Rectal smooth muscle tissue (tissue), 1 donor: ENCODE data around the gene FXYD7.
"Not testable (repeated sequence)": the region's sequence is repeated elsewhere in the genome, so short reads cannot be mapped to it uniquely, and the experiment has no call there.

Experiments used
- H3K27ac ChIP-seq: one replicate; pipeline ENCODE4 v1.7.0; 2013; ENCODE audit warnings: low read depth, low read length, inconsistent platforms
- H3K27me3 ChIP-seq: one replicate; pipeline ENCODE4 v1.7.0; 2013; ENCODE audit warnings: low read length; ENCODE audit not compliant: control insufficient read depth, insufficient read depth
- H3K36me3 ChIP-seq: one replicate; pipeline ENCODE4 v1.7.0; 2013; ENCODE audit warnings: low read length; ENCODE audit not compliant: control insufficient read depth, insufficient read depth
- H3K4me1 ChIP-seq: one replicate; pipeline ENCODE4 v1.7.0; 2013; ENCODE audit warnings: low read length; ENCODE audit not compliant: control insufficient read depth, insufficient read depth
- H3K4me3 ChIP-seq: one replicate; pipeline ENCODE4 v1.7.0; 2013; ENCODE audit warnings: low read length
- H3K9ac ChIP-seq: one replicate; pipeline ENCODE4 v1.7.0; 2013; ENCODE audit warnings: low read length

The FXYD7 gene

DNA sequence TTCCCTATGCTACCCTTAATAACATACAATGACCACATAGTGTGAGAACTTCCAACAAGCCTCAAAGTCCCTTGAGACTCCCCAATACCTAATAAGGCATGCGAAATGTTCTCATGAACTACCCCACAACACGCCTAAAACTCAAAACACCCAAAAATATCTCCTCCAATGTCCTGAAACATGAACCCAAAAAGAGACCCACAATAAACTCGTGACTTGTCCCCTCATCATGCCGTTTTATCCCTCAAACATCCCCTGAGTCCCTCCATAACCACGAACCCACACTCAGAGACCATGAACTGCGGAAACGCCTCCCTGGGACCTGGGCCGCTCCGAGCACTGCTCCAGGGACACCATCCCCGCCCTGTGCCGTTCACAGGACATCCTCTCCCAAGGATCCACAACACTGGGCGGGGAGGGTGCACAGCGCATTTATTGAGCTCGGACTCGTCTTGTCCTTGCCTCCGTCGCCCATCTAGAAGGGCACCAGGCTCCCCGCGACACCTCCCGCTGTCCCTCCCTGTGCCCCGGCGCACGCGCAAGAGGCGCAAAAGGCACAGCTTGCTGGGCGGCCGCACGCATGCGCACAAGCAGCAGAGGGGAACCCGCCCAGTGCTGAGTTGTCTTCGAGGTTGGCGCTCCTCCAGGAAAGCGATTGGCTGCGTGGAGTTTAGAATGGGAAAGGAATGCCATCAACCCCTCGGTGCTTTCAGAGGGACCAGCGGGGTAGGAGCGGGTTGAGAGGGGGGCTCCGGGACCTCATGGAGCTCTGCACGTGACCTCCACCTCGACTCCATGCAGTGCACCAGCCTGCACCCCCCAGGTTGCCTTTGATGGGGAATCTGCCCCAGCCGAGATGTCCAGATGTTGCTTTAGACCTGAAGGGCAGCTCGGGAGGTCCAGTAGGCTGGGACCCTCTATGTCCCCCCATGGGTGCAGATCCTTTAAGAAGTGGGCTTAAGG, 18.7 kb upstream of the FXYD7 start:
- peaks cover 7% of the 10 kb centered on the region for H3K4me1 ChIP-seq

DNA sequence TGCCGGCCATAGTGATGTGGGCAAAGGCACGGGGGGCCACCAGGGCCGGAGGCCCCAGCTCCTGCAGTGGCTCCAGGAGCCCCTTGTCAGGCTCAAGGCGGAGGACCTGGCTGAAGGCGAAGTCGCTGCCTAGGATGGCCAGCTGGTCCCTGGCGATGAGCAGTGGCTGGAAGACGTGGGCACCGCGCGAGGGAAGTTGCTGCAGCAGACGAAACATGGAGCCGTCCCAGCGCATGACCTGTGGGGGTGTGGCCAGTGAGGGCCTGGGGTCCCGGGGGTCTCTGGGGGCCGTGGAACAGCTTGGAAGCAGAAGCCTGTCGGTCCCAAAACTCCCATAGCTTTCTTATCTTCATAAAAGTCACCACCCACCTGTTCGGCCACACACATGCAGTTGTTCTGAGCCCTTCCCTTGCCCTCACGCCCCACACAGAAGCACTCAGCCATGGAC, 17.8 kb upstream of the FXYD7 start:
- no peak overlapping the region for H3K9ac ChIP-seq
- peaks cover 7% of the 10 kb centered on the region for H3K4me1 ChIP-seq

More for the DNA sequence above, 18.7 kb upstream of the FXYD7 start:
- peak overlapping the region; percentile 78 for H3K9ac ChIP-seq
- H3K27me3 ChIP-seq = no peaks in the 10 kb centered on the region
- H3K27ac ChIP-seq = peak overlapping the region; percentile 95
- no peaks in the 10 kb centered on the region for H3K36me3 ChIP-seq
- peak overlapping the region; percentile 92 for H3K4me3 ChIP-seq

DNA sequence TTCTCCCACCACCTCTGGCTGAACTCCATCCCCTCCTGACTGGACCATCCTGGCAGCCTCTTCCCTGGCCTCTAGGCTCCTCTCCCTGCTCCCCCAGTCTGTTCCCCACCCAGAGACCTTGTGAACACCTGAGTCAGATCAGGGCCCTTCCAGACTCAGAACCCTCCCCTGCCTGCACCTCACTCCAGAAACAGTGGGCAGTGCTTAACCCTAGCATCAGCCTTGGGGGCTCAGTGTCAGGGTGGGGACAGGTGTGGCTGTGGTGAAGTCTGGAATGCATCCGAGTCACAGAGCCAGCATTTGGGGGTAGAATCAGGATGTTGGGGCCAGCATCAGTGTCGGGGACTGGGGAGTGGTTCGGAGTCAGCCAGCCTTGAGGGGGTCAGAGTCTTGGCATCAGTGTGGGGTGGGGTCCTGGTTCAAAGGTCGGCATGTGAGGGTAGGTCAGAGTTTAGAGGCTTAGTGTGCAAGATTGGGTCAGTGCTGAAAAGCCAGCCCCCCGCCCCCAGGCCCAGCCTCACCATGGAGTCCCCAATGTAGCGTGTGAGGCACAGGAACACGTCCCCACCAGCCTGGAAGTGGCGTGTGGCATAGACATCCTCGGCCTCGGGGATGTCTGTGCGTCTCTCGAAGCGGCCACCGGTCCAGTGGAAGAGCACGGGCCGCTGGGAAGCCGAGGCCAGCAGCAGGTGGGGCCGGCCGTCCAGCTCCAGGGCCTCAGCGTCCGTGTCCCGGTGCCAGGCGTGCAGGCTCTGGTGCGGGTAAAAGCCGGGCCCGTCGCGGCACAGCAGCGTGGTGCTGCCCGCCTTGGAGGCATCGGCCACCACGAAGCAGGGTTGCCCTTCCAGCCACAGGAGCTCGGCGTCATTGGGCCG, 17.1 kb upstream of the FXYD7 start:
- H3K9ac ChIP-seq = no peak overlapping the region
- no peak overlapping the region for H3K4me3 ChIP-seq
- H3K27ac ChIP-seq = peak overlapping the region; percentile 3
- H3K36me3 ChIP-seq = no peaks in the 10 kb centered on the region
- H3K4me1 ChIP-seq = peaks cover 7% of the 10 kb centered on the region
- no peaks in the 10 kb centered on the region for H3K27me3 ChIP-seq

More for the DNA sequence above, 17.8 kb upstream of the FXYD7 start:
- Histone ChIP-seq H3K27ac (no peak overlapping the region), H3K27me3 (no peaks in the 10 kb centered on the region), H3K4me3 (peak overlapping the region; percentile 92), H3K36me3 (no peaks in the 10 kb centered on the region)

DNA sequence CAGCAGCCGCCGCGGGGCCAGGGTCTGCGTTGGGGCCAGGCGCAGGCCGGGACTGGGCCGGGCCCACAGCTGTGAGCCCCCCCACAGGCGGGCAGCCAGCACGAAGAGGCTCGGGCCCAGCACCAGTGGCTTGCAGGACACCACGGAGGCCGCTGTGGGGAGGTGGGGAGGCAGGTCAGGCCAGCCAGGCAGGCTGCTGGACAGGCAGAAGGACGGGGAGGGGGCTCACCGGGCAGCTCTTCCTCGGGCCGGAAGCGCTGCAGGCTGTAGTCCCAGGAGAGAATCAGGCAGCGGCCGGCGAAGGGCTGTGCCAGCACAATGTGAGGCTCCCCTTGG, 16.5 kb upstream of the FXYD7 start:
- no peak overlapping the region for H3K9ac ChIP-seq
- H3K36me3 ChIP-seq = no peaks in the 10 kb centered on the region
- H3K27ac ChIP-seq = no peak overlapping the region
- no peaks in the 10 kb centered on the region for H3K27me3 ChIP-seq
- no peak overlapping the region for H3K4me3 ChIP-seq
- peaks cover 7% of the 10 kb centered on the region for H3K4me1 ChIP-seq

DNA sequence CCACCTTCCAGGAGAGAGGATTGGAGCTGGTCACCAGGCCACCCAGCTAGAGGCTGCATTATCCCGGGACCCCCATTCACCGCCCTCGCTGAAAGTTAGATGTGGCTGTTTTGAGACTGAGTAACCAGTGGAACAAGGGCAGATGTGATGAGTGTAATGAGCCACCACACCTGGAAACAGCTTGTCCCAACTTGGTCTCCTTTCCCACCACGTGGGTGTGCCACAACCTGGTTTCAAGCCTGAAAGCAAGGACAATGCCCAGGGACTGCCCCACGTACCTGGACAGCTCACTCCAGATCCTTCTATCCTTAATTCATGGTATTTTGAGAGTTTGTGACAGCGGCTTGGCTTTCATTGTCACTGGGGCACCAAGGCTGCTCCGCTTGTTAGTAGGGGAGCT, 15.2 kb upstream of the FXYD7 start:
- Histone ChIP-seq H3K36me3 (no peaks in the 10 kb centered on the region), H3K4me3 (no peak overlapping the region), H3K27me3 (no peaks in the 10 kb centered on the region), H3K27ac (no peak overlapping the region), H3K4me1 (peaks cover 7% of the 10 kb centered on the region), H3K9ac (no peak overlapping the region)

DNA sequence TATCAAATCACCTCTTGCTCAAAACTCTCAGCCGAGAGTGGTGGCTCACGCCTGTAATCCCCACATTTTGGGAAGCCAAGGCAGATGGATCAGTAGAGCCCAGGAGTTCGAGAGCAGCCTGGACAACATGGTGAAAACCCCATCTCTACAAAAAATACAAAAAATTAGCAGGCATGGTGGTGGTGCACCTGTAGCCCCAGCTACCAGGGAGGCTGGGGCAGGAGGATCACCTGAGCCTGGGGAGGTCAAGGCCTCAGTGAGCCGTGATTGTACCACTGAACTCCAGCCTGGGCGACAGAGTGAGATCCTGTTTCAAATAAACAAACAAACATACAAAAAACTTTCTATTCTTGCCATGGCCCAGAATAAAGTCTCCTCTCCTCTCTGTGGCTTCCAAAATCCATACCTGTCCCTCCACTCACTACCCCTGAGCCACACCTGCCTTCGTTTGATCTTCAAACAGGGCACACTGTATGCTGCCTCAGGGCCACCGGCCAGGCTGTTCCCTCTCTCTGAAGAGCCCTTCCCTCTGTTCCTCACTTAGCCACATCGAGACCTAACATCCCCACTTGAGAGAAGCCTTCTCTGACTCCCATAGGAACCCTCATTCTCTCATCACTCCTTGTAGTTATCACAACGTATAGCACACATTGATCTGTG, 14.5 kb upstream of the FXYD7 start:
- Histone ChIP-seq H3K4me3 (no peak overlapping the region), H3K9ac (peak overlapping the region; percentile 3), H3K36me3 (no peaks in the 10 kb centered on the region), H3K4me1 (peaks cover 7% of the 10 kb centered on the region), H3K27ac (no peak overlapping the region), H3K27me3 (no peaks in the 10 kb centered on the region)

DNA sequence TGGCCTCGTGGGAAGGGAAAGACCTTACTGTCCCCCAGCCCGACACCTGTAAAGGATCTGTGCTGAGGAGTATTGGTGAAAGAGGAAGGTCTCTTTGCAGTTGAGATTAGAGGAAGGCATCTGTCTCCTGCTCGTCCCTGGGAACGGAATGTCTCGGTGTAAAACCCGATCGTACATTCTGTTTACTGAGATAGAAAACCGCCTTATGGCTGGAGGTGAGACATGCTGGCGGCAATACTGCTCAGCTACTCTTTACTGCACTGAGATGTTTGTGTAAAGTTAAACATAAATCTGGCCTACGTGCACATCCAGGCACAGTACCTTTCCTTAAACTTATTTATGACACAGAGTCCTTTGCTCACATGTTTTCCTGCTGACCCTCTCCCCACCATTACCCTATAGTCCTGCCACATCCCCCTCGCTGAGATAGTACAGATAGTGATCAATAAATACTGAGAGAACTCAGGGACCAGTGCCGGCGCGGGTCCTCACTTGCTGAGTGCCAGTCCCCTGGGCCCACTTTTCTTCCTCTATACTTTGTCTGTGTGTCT, 13.3 kb upstream of the FXYD7 start:
- H3K27ac ChIP-seq, H3K4me1 ChIP-seq, H3K9ac ChIP-seq: not testable (repeated sequence)

DNA sequence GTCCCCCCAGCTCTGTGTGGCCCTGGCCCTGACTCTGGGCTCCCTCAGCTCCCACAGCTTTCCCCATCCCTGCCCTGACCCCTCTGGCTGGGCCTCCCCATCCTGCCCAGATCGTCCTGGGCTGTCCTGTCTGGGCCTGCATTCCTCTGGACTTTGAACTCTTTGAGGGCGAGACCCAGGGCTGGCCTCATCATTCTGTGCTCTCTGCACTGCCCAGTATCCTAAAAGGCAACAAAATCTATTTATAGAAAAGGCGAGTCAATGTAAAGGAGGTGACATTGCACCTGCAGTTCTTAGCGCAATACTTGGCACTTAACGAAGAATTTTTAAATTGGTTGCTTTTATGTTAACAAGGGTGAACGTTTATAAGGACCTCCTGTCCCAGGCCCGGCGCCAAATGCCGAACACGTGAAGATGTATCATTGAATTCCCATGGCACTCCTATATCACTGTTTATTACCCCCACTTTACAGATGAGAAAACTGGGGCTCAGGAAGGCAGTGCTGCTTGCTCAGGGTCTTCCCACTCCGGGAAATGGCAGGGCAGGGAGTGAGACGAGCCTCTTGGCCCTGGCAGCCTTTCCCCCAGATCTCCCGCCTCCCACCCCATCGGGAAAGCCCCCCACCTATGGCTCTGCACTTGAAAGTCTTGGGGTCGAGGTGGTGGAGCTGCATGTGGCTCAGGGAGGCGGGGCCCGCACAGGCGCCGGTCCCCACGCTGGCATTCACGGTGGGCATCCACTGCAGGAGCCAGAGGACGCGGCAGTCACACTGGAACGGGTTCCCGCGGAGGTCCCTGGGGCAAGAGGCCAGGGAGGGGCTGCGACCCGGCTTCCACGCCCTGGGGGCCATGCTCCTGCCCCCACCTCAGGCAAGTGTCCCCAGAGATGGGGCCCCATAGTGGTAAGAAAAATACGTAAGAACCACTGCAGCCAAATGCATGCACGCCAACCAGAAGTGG, 12.0 kb upstream of the FXYD7 start:
- H3K36me3 ChIP-seq = no peaks in the 10 kb centered on the region
- no peak overlapping the region for H3K4me3 ChIP-seq
- H3K27ac ChIP-seq = no peak overlapping the region
- H3K4me1 ChIP-seq = no peaks in the 10 kb centered on the region
- H3K9ac ChIP-seq = no peak overlapping the region
- no peaks in the 10 kb centered on the region for H3K27me3 ChIP-seq

More for the DNA sequence above, 13.3 kb upstream of the FXYD7 start:
- H3K27me3 ChIP-seq, H3K4me3 ChIP-seq, H3K36me3 ChIP-seq: not testable (repeated sequence)

DNA sequence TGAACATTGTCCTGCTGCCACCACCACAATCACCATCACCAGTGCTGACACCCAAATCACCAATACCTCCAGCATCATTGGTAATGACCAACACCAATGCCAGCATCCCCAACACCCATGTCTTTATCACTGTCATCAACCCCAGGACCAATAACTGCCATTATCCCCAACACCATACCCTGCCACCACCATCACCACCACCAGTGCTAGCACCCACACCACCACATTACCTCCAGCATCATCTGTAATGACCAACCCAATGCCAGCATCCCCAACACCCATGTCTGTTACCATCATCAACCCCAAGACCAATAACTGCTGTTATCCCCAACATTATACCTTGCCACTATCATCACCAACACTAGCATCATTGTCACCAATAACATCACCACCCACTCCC, 10.8 kb upstream of the FXYD7 start:
- no peaks in the 10 kb centered on the region for H3K27me3 ChIP-seq
- H3K9ac ChIP-seq = no peak overlapping the region
- no peaks in the 10 kb centered on the region for H3K4me1 ChIP-seq
- H3K4me3 ChIP-seq = no peak overlapping the region
- no peaks in the 10 kb centered on the region for H3K36me3 ChIP-seq
- H3K27ac ChIP-seq = no peak overlapping the region

DNA sequence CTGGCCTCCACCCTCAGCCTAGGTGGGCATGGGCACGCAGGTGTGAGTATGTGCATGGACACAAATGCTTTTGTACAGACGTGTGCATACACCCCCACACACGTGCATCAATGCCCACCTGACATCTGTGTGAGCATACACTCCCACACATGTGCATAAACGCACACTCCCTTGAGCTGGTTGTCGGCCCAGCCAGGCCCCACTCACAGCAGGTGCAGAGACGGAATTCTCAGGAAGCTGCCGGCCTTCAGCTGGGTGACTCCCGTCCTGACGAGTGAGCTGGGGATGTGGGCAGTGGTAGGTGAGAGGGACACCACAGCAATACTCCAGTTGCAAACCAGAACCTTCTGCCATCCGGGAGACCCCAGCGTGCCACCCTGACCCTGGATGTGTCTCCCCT, 9.2 kb upstream of the FXYD7 start:
- H3K27ac ChIP-seq = peak overlapping the region; percentile 58
- no peaks in the 10 kb centered on the region for H3K36me3 ChIP-seq
- no peaks in the 10 kb centered on the region for H3K4me1 ChIP-seq
- no peak overlapping the region for H3K9ac ChIP-seq
- peak overlapping the region; percentile 5 for H3K4me3 ChIP-seq
- no peaks in the 10 kb centered on the region for H3K27me3 ChIP-seq

DNA sequence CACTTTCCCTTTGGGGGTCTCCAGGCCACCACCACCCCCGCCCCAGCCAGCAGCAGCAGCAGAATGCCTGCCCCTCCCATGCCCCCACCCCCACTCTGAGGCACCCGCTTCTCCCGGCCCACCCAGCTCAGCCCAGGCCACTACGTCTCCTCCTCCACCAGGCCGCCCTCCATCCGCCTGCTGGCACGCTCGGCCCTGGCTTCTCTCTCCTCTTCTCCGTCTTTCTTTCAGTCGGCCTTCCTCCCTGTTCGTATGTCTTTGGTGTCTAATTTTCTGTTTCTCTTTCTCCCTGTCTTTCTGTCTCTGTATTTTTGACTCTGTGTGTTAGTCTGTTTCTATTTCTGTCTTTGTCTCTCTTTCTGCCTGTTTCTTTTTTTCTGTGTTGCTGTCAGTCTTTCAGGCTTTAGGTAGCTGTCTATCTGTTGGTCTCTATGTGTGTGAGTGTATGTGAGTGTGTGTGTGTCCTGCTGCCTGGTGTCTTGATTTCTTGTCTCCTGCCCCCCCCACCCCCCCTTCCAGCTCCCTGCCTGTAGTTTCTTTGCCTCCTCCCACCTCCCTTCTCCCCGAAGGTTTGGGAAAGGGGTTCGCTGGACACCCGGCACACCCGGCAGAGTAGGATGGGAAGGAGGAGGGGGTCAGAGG, 8.3 kb upstream of the FXYD7 start, which contains the start of gene LGI4:
Gene LGI4, minus strand, starts transcription at position 459 of the 642 bp plus-strand sequence. Its CDS starts 379 bp downstream, at position 80.
- Histone ChIP-seq H3K27me3 (no peaks in the 10 kb centered on the region), H3K9ac (peak within 1 kb of the TSS; percentile 36), H3K27ac (peak within 1 kb of the TSS; percentile 58), H3K36me3 (no peaks in the 10 kb centered on the region), H3K4me1 (no peaks in the 10 kb centered on the region), H3K4me3 (peak within 1 kb of the TSS; percentile 21)
